Hepatocyte (in vitro differentiated cells): ENCODE results near the gene FFAR2. TPM values are rescaled to one million over a fixed set of nuclear protein-coding genes. Genes with fewer than 3 reads are reported as not detected.
A peak's percentile ranks its signal among the peaks of the same experiment; 100 is the strongest.

ENCODE experiments used
- DNase-seq: peaks from one replicate; pipeline ENCODE4 v3.0.0-alpha.2; 2016; ENCODE audit warnings: low spot score
- H2AFZ ChIP-seq: fragments of 200-600 bp; sonication (generic); 2 replicates; pipeline ENCODE4 v1.6.0; 2016; ENCODE audit warnings: antibody characterized with exemption, mild to moderate bottlenecking
- H3K27ac ChIP-seq: fragments of 200-600 bp; sonication (generic); 2 replicates; pipeline ENCODE4 v1.5.1; 2016; ENCODE audit warnings: mild to moderate bottlenecking
- H3K27me3 ChIP-seq: fragments of 200-600 bp; sonication (generic); 2 replicates; pipeline ENCODE4 v1.6.1; 2016
- H3K36me3 ChIP-seq: fragments of 200-600 bp; sonication (generic); replicated peaks from 2 replicates; pipeline ENCODE4 v1.5.1; 2016; ENCODE audit warnings: low read depth; ENCODE audit not compliant: insufficient read depth
- H3K4me1 ChIP-seq: fragments of 200-600 bp; sonication (generic); 2 replicates; pipeline ENCODE4 v1.5.1; 2016; ENCODE audit warnings: mild to moderate bottlenecking, moderate library complexity; ENCODE audit not compliant: insufficient read depth
- H3K4me2 ChIP-seq: fragments of 200-600 bp; sonication (generic); 2 replicates; pipeline ENCODE4 v1.6.0; 2016
- H3K4me3 ChIP-seq: fragments of 200-600 bp; sonication (generic); 2 replicates; pipeline ENCODE4 v1.5.1; 2016; ENCODE audit warnings: mild to moderate bottlenecking
- H3K79me2 ChIP-seq: fragments of 200-600 bp; sonication (generic); 2 replicates; pipeline ENCODE4 v1.6.0; 2017; ENCODE audit warnings: mild to moderate bottlenecking
- H3K9me2 ChIP-seq: fragments of 200-600 bp; sonication (generic); replicated peaks from 2 replicates; pipeline ENCODE4 v1.6.0; 2017; ENCODE audit warnings: mild to moderate bottlenecking; ENCODE audit not compliant: insufficient read depth
- H3K9me3 ChIP-seq: fragments of 200-600 bp; sonication (generic); 2 replicates; pipeline ENCODE4 v1.5.1; 2016; ENCODE audit warnings: low read depth, mild to moderate bottlenecking
- H4K20me1 ChIP-seq: fragments of 200-600 bp; sonication (generic); 2 replicates; pipeline ENCODE4 v1.6.0; 2016; ENCODE audit warnings: mild to moderate bottlenecking; ENCODE audit not compliant: insufficient read depth, poor library complexity, severe bottlenecking
- EZH2 ChIP-seq: fragments of 200-600 bp; sonication (generic); IDR thresholded peaks from 2 replicates; pipeline ENCODE4 v1.6.1; 2016; ENCODE audit warnings: antibody characterized with exemption, mild to moderate bottlenecking, borderline replicate concordance
- EZH2phosphoT487 ChIP-seq: fragments of 200-600 bp; sonication (generic); IDR thresholded peaks from one replicate; pipeline ENCODE4 v1.6.1; 2018; ENCODE audit warnings: antibody characterized with exemption, mild to moderate bottlenecking, low read depth, moderate library complexity; ENCODE audit not compliant: unreplicated experiment, severe bottlenecking
- WGBS: methylation state at CpG from one replicate; pipeline ENCODE4 v1.1.6; 2016; ENCODE audit warnings: low lambda C conversion rate; ENCODE audit errors: missing lambda C conversion rate; 5-methylcytosine and 5-hydroxymethylcytosine counted together
- polyA plus RNA-seq: library from polyadenylated mRNA; unstranded; fragments of >200 nt; fragmentation: Nextera tagmentation; extraction: Ambion mirVana; gene quantifications from 2 replicates; pipeline ENCODE4 v1.2.1, GENCODE V29; 2016
- total RNA-seq: library from RNA; depleted of rRNA; stranded (reverse); fragments of >200 nt; gene quantifications from 2 replicates; pipeline ENCODE4 v1.2.3, GENCODE V29; 2014
- TF ChIP-seq, protein P1 (sequence below): fragments of 200-600 bp; sonication (generic); IDR thresholded peaks from 2 replicates; pipeline ENCODE4 v1.5.1; 2016; ENCODE audit warnings: antibody characterized with exemption, mild to moderate bottlenecking; ENCODE audit not compliant: poor library complexity

The FFAR2 gene
- total and polyA plus RNA-seq, 2 experiments from 2014 or later: 0.20 TPM; not detected in 1

DNA sequence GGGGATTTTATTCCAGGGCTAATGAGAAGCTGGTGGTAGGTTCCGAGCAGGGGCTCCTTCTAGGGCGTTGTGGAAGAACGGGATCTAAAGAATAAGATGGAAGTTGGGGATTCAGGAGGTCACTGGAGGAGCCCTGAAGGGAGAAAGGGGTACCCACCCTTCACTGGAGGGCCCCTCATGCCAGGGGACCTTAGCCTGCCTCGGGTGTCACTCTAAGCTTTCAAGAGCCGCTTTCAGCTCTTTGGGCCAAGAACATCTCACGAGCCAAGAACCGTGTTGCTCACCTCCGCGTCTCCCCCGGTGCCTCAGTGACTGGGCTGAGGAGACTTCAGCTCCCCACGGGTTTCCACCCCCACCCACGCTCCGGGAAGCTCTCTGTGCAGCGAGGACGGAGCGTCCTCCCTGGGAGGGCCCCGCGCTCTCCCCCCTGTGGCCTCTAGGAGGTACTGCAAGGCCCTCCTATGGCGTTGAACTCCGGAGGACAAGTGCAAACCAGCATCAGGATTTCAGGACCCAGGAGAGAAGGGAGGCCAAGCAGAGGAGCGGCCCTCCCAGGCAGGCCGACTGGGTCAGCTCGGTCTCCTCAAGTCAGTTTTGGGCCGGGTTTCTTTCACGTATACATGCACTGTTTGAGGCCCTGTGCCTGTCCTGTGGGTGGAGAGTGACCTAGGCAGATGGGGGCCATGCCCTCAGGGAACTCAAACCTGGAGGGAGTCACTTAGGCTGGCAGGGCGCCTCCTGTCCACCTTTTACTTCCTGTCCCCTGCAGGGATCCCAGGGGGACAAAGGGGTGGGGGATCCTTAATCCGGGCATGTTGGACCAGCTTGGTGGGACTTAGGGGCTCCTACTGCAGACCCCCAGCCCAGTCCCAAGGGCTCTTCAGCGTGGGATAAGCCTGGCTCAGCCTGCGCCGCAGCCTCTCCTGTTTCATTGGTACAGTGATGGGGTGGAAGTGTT, 47.3 kb downstream of the FFAR2 start:
- no peaks in the 10 kb centered on the region for H3K4me1 ChIP-seq
- no peaks in the 10 kb centered on the region for H3K36me3 ChIP-seq
- 32% methylated on average over 28 of the region's 30 CpGs for WGBS
- TF ChIP-seq, protein P1, sequence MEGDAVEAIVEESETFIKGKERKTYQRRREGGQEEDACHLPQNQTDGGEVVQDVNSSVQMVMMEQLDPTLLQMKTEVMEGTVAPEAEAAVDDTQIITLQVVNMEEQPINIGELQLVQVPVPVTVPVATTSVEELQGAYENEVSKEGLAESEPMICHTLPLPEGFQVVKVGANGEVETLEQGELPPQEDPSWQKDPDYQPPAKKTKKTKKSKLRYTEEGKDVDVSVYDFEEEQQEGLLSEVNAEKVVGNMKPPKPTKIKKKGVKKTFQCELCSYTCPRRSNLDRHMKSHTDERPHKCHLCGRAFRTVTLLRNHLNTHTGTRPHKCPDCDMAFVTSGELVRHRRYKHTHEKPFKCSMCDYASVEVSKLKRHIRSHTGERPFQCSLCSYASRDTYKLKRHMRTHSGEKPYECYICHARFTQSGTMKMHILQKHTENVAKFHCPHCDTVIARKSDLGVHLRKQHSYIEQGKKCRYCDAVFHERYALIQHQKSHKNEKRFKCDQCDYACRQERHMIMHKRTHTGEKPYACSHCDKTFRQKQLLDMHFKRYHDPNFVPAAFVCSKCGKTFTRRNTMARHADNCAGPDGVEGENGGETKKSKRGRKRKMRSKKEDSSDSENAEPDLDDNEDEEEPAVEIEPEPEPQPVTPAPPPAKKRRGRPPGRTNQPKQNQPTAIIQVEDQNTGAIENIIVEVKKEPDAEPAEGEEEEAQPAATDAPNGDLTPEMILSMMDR: peak; percentile 95
- no peak for TF ChIP-seq EZH2
- peak overlapping the region; percentile 69 for H3K4me2 ChIP-seq
- H3K79me2 ChIP-seq: no peaks in the 10 kb centered on the region
- H3K9me3 ChIP-seq: no peaks in the 10 kb centered on the region
- no peaks in the 10 kb centered on the region for H4K20me1 ChIP-seq
- H2AFZ ChIP-seq: peak overlapping the region; percentile 24
- H3K9me2 ChIP-seq: no peaks in the 10 kb centered on the region
- no peak overlapping the region for H3K27ac ChIP-seq
- H3K27me3 ChIP-seq: no peaks in the 10 kb centered on the region
- DNase-seq: peak; percentile 87
- no peak overlapping the region for H3K4me3 ChIP-seq

DNA sequence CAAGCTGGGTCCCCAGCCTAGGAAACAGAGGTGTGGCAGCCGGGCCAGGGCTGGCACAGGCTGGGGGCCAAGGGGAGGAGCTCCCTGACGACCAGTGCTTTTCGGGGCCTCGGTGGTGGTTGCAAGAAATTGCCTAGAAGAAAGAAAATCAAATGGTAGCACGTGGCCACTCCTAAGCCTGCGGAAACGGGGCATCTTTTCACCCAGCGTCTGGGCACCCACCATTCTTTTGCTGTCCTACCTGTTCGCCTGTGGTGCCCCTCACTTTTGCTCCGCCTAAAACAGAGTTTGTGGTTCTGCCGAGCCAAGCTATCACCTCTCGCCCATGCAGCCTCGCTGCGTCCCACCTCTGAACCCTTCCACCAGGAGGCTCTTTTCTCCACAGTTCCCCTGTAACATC, 49.3 kb downstream of the FFAR2 start:
- no peak for DNase-seq
- H3K4me2 ChIP-seq: no peak overlapping the region
- no peak overlapping the region for H2AFZ ChIP-seq
- no peaks in the 10 kb centered on the region for H3K36me3 ChIP-seq
- H3K79me2 ChIP-seq: no peaks in the 10 kb centered on the region
- H3K27me3 ChIP-seq: no peaks in the 10 kb centered on the region
- peaks cover 6% of the 10 kb centered on the region for H3K4me1 ChIP-seq
- H3K9me2 ChIP-seq: no peaks in the 10 kb centered on the region
- TF ChIP-seq EZH2: no peak
- no peak for TF ChIP-seq EZH2phosphoT487
- TF ChIP-seq, protein P1: no peak
- no peak overlapping the region for H3K27ac ChIP-seq
- no peaks in the 10 kb centered on the region for H3K9me3 ChIP-seq
- WGBS: 91% methylated on average over 14 of the region's 14 CpGs
- no peaks in the 10 kb centered on the region for H4K20me1 ChIP-seq
- no peak overlapping the region for H3K4me3 ChIP-seq

DNA sequence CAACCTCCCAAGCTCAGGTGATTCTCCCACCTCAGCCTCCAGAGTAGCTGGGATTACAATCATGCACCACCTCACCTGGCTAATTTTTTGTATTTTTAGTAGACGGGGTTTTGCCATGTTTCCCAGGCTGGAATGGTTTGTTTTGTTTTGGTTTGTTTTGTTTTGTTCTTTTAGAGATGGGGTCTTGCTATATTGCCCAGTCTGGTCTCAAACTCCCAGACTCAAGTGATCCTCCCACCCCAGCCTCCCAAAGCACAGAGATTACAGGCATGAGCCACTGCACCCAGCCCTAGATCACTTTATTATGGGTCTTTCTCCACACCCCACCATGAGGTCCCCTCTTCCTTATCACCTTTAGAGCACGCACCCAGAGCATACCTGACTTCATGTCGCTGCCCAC, 50.2 kb downstream of the FFAR2 start:
- Histone ChIP-seq H3K9me2 (no peaks in the 10 kb centered on the region), H3K4me1 (peaks cover 6% of the 10 kb centered on the region), H3K27me3 (no peaks in the 10 kb centered on the region), H3K4me2 (no peak overlapping the region), H3K27ac (no peak overlapping the region), H3K4me3 (no peak overlapping the region), H3K79me2 (no peaks in the 10 kb centered on the region), H4K20me1 (no peaks in the 10 kb centered on the region), H3K36me3 (no peaks in the 10 kb centered on the region), H2AFZ (no peak overlapping the region), H3K9me3 (no peaks in the 10 kb centered on the region)
- 86% methylated on average over 3 of the region's 3 CpGs for WGBS
- DNase-seq: no peak
- TF ChIP-seq EZH2phosphoT487 (no peak), EZH2 (no peak)
- TF ChIP-seq, protein P1: no peak
